Skeletal muscle satellite cell (primary cell): Measurements from ENCODE around the gene TCHP.
A peak's percentile ranks its signal among the peaks of the same experiment; 100 is the strongest.

Source experiments
- H3K27me3 ChIP-seq: 2 replicates; pipeline ENCODE4 v1.7.0; 2013; ENCODE audit warnings: low read length; ENCODE audit not compliant: control insufficient read depth, insufficient read depth
- H3K36me3 ChIP-seq: 2 replicates; pipeline ENCODE4 v1.7.0; 2013; ENCODE audit warnings: mild to moderate bottlenecking, control low read depth, low read length; ENCODE audit not compliant: insufficient read depth
- H3K4me1 ChIP-seq: 2 replicates; pipeline ENCODE4 v1.7.0; 2013; ENCODE audit warnings: low read length; ENCODE audit not compliant: control insufficient read depth, insufficient read depth
- H3K4me2 ChIP-seq: 2 replicates; pipeline ENCODE4 v1.7.0; 2013; ENCODE audit warnings: mild to moderate bottlenecking, low read length
- H3K4me3 ChIP-seq: 2 replicates; pipeline ENCODE4 v1.7.0; 2013; ENCODE audit warnings: low read length
- H3K9ac ChIP-seq: 2 replicates; pipeline ENCODE4 v1.7.0; 2013; ENCODE audit warnings: mild to moderate bottlenecking, low read depth, low read length, moderate library complexity
- H3K9me3 ChIP-seq: replicated peaks from 2 replicates; pipeline ENCODE4 v1.7.0; 2013; ENCODE audit warnings: mild to moderate bottlenecking, control low read depth, low read length

The TCHP gene

GRCh38 chr12:109868182-109869051 lies 31.7 kb upstream of the TCHP start:
- Histone ChIP-seq H3K9ac (no peak overlapping the region), H3K9me3 (no peaks in the 10 kb centered on the region), H3K4me3 (no peak overlapping the region), H3K27me3 (no peaks in the 10 kb centered on the region), H3K4me2 (no peak overlapping the region), H3K4me1 (peaks cover 28% of the 10 kb centered on the region), H3K36me3 (peaks cover 9% of the 10 kb centered on the region)

GRCh38 chr12:109870648-109871047 lies 29.4 kb upstream of the TCHP start:
- Histone ChIP-seq H3K27me3 (no peaks in the 10 kb centered on the region), H3K36me3 (peaks cover 9% of the 10 kb centered on the region), H3K9me3 (no peaks in the 10 kb centered on the region), H3K4me1 (peaks cover 22% of the 10 kb centered on the region), H3K4me3 (no peak overlapping the region), H3K4me2 (no peak overlapping the region), H3K9ac (no peak overlapping the region)

- H3K4me1 ChIP-seq = peaks cover 22% of the 10 kb centered on the region
Measured at GRCh38 chr12:109871668-109872314, 28.3 kb upstream of the TCHP start.

GRCh38 chr12:109873653-109874052 lies 26.4 kb upstream of the TCHP start:
- no peak overlapping the region for H3K4me3 ChIP-seq
- H3K4me2 ChIP-seq = no peak overlapping the region
- no peaks in the 10 kb centered on the region for H3K9me3 ChIP-seq
- peaks cover 25% of the 10 kb centered on the region for H3K4me1 ChIP-seq
- peaks cover 9% of the 10 kb centered on the region for H3K36me3 ChIP-seq
- H3K27me3 ChIP-seq = no peaks in the 10 kb centered on the region
- H3K9ac ChIP-seq = no peak overlapping the region

More at GRCh38 chr12:109871668-109872314, 28.3 kb upstream of the TCHP start:
- peak overlapping the region; percentile 26 for H3K4me2 ChIP-seq
- peak overlapping the region; percentile 9 for H3K9ac ChIP-seq
- H3K4me3 ChIP-seq = no peak overlapping the region
- no peaks in the 10 kb centered on the region for H3K27me3 ChIP-seq
- H3K9me3 ChIP-seq = no peaks in the 10 kb centered on the region
- peaks cover 9% of the 10 kb centered on the region for H3K36me3 ChIP-seq

- H3K9ac ChIP-seq = no peak overlapping the region
- H3K36me3 ChIP-seq = peaks cover 9% of the 10 kb centered on the region
Measured at GRCh38 chr12:109875572-109876131, 24.4 kb upstream of the TCHP start.

GRCh38 chr12:109876406-109876805 lies 23.7 kb upstream of the TCHP start:
- H3K9me3 ChIP-seq = no peaks in the 10 kb centered on the region
- H3K4me2 ChIP-seq = no peak overlapping the region
- no peak overlapping the region for H3K4me3 ChIP-seq
- peaks cover 37% of the 10 kb centered on the region for H3K4me1 ChIP-seq
- no peak overlapping the region for H3K9ac ChIP-seq
- no peaks in the 10 kb centered on the region for H3K27me3 ChIP-seq
- H3K36me3 ChIP-seq = peaks cover 9% of the 10 kb centered on the region

More at GRCh38 chr12:109875572-109876131, 24.4 kb upstream of the TCHP start:
- Histone ChIP-seq H3K4me1 (peaks cover 32% of the 10 kb centered on the region), H3K27me3 (no peaks in the 10 kb centered on the region), H3K4me2 (no peak overlapping the region), H3K4me3 (no peak overlapping the region), H3K9me3 (no peaks in the 10 kb centered on the region)

GRCh38 chr12:109877504-109878246 lies 22.4 kb upstream of the TCHP start:
- Histone ChIP-seq H3K36me3 (peaks cover under 1% of the 10 kb centered on the region), H3K27me3 (no peaks in the 10 kb centered on the region), H3K4me1 (peaks cover 27% of the 10 kb centered on the region), H3K9me3 (no peaks in the 10 kb centered on the region), H3K4me3 (no peak overlapping the region), H3K9ac (no peak overlapping the region), H3K4me2 (peak overlapping the region; percentile 12)

- H3K9ac ChIP-seq = peak overlapping the region; percentile 91
- no peaks in the 10 kb centered on the region for H3K27me3 ChIP-seq
- peaks cover 26% of the 10 kb centered on the region for H3K4me1 ChIP-seq
- no peaks in the 10 kb centered on the region for H3K9me3 ChIP-seq
- H3K4me2 ChIP-seq = peak overlapping the region; percentile 82
- no peaks in the 10 kb centered on the region for H3K36me3 ChIP-seq
- H3K4me3 ChIP-seq = peak overlapping the region; percentile 72
Measured at GRCh38 chr12:109878247-109878625, 21.8 kb upstream of the TCHP start.

GRCh38 chr12:109878749-109879148 lies 21.3 kb upstream of the TCHP start:
- H3K4me3 ChIP-seq = peak overlapping the region; percentile 72

GRCh38 chr12:109879351-109880042 lies 20.6 kb upstream of the TCHP start:
- Histone ChIP-seq H3K9me3 (no peaks in the 10 kb centered on the region), H3K27me3 (no peaks in the 10 kb centered on the region), H3K4me3 (peak overlapping the region; percentile 72), H3K4me1 (peaks cover 26% of the 10 kb centered on the region), H3K4me2 (peak overlapping the region; percentile 82), H3K9ac (peak overlapping the region; percentile 91), H3K36me3 (no peaks in the 10 kb centered on the region)

More at GRCh38 chr12:109878749-109879148, 21.3 kb upstream of the TCHP start:
- H3K9me3 ChIP-seq = no peaks in the 10 kb centered on the region
- peak overlapping the region; percentile 91 for H3K9ac ChIP-seq
- H3K36me3 ChIP-seq = no peaks in the 10 kb centered on the region
- peak overlapping the region; percentile 82 for H3K4me2 ChIP-seq
- no peaks in the 10 kb centered on the region for H3K27me3 ChIP-seq
- peaks cover 26% of the 10 kb centered on the region for H3K4me1 ChIP-seq
